ENCODE measurements around the gene OTUD7B.
A peak's percentile ranks its signal among the peaks of the same experiment; 100 is the strongest.
"Not testable (repeated sequence)": the region's sequence is repeated elsewhere in the genome, so short reads cannot be mapped to it uniquely, and the experiment has no call there.

Gene OTUD7B

DNA sequence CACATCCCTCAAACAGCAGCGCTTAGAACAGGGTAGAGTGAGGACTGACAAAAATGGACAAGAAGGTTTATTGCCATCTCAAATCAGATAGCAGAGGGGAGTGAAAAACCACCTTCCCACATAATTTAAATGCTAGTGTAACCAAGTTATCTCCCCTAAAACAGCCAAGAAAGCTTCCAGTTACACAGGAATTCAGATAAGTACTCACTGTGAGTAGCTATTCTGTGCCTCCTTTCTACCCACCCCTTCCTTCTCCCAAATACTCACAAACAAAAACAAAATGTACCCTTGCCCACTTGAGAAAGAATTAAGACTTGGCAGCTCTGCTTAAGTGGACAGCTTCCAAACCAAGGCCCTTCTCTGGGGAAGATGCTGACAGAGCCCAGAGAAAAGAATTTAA is 9.1 kb downstream of the OTUD7B start:
- DNase-seq = no peak

DNA sequence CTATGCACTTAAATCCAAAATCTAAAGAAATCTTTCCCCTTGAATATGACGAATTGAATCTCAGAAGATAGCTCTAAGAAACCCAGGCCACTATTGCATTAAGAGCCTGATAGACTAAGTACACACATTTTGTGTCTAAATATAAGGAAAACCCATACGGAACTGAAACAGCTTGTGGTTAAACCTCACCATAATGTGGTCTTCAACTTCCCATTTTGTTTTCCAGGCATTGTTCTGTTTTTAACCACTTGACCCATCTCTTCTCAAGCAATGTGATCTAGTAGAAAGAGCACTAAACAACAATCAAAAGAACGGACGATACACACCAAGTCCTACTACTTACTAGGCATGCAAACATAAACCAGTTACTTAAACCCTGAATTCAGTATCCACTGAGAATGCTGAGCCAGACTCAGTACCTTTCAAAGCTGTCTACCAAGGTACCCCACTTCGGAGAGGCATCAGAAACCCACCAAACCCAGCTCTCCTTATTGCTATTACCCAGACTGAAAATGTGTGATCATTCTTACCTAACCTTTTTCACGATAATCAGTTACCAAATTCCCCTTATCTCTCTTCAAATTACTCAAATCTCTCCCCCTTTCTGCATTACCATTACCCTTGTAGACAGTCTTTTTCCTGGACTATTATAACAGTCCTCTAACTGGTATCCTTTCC is 12.8 kb downstream of the OTUD7B start:
- no peak for DNase-seq

DNA sequence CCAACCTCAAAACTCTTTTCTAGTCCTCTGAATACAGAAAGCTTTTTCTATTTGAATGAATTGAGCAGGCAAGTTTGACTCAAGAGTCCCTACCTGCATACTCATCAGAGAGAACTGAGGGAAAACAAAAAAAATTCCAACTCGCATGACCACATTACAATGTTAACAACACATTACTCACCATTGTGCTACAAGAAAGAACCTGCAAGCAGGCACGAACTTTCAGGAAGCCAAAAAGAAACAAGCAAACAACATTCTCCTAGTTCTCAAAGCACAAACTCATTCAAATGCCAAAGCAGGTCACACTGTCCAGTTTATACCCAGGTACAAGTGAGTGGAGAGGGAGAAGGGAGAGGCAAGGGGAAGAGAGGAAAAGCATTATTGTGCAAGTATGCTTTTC is 14.6 kb downstream of the OTUD7B start:
- no peak for DNase-seq

DNA sequence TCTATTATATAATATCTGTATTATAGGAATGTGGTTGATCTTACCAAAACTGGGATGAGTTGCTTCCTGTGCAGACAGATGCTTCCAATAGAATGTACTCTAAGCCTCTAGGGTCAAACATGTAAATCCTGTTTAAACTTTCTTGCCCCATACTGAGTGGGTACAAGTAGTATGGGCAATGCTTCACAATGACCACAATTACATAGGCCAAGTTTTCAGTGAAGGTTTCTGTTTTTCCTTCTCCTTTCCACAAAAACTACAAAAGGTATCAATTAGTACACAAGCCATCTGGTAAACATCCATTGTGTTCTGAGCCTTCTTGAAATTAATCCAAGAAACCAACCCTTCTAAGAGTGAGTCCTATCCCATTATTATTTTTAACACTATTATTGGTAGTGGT is 16.8 kb downstream of the OTUD7B start:
- no peak for DNase-seq

DNA sequence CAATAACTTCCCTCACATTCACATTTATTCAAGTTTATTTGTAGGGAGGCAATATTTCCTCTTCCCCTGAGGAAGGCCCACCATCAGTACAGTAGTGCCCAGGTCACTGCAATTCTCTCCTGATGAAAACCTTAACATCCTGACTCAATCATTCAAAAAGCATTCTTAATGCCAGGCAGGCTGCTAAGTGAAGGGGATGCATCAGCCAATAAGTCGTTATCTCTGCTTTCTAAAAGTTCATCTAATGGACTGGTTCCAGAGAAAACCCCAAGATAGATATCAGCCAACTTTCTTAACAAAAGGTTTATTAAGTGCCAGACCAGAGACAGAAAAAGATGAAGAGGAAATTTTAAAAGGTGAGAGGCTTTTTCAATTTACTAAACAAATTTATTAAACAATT is 17.3 kb downstream of the OTUD7B start:
- DNase-seq = no peak

DNA sequence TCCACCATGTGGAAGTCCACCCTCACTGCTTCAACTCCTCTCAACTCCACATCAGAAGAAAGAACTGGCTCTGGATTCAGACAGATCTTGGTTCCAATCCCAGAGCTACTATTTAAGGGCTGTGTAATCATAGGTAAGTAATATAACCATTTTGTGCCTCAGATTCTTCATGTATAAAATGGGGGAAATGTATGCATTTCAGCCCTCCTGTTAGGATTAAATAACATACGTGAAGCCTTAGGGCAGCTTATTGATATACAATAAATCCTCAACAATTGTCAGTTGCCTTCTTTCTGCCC is 23.3 kb downstream of the OTUD7B start:
- no peak for DNase-seq

DNA sequence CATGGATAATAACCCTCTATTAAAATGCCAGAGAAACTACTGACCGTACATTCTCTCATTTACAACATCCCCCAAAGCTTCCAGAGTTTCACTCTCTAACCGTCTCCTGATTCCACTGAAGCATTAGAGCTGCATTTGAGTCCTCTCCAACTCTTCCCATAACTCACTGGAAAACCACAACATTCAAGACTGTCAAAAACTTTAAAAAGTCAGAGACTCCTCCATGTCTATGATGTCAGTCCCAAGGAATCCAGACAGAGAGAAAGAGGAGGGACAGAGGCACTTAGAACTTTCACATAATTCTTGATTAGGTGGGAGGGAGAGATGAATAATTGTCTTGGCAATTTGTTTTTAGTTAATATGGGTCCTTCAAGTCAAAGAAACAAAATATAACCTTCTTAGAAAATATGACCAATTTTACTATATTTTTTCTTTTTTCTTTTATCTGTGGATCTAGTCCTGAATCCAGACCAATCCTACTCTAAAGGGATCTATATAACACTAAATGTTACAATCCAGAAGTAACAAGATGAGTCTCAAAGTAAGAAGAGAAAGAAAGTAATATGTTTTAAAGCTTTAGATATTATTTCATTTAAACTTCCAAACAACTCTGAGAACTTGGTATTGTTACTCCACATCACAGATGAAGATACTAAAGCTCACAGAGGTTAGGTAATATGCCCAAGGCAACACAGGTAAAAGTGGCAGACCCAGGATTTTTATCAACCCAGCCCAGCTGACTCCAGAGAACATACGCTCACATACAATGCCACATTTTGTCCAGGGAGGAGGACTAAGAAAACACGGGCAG is 23.8 kb downstream of the OTUD7B start:
- DNase-seq = no peak

DNA sequence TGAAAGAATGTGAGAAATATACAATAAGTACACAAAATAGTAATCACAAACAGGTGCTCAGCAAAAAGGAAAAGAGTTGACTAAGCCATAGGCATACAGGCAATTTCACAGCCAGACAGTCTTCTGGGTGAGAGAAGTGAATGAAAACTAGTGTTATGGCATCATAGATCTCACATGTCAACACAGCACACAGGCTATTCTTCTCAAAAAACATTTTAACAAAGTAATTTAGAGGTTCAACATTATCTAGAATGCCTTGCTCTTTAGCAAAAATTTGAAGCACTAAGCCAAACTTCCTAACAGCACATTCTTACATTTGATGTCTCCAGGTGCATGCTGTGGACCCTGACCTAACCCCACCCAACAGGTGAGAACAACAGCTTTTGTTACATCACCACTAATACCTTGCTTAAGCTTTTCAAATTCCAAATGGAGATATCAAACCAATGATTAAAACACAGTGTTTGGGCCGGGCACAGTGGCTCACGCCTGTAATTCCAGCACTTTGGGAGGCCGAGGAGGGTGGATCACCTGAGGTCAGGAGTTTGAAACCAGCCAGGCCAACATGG is 30.5 kb downstream of the OTUD7B start:
- DNase-seq = no peak

DNA sequence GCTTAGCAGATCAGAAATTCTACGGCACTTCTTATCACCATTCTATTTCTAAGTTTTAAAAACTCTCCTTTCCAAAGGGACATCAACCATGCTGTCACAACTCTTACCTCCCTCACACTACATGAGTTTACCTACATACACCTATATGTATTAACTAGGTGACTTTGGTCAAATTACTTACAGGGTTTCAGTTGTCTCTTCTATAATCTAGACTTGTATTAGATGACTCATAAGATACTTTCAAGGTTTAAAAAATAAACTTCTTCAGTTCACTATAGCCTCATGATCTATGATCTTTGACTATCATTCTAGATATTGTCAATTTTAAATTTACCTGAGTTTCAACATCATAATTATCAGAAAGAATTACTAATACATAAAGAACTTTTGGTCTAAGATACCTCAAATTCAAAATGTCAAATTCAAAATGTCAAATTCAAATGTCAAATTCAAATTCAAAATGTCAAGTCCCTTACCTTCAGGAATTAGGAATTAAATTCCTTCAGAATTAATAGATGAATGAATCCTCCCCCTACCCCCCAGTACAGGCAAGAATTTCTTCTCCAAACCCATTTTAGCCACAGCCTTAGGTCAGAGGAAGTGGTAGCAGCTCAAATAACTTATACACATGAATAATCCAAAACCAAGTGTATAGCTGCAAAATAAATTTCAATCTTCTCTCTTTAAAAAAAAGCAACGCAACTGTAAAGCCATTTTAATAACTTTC is 31.1 kb downstream of the OTUD7B start:
- no peak for DNase-seq

DNA sequence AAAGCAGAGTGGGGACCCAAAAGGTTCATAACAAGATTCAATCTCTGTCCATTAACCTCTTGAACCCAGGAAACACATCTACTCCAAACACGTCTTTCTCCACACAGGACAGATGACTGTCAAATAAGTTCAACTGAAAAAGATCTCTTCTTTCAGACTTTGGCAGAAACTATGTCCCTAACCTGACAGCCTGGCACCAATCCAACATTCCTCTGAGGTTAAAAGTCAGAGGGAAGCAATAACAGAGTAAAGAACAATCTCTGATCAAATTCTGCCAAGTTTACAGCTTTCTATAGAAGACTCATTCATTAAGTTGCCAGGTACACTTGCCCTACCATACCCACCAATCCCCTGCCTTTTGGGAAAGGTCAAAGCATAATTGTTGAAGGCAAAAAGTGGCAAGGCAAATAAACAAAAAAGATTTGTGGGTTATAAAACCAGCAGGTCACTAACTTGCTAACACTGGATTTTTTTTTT is 31.9 kb downstream of the OTUD7B start:
- no peak for DNase-seq

DNA sequence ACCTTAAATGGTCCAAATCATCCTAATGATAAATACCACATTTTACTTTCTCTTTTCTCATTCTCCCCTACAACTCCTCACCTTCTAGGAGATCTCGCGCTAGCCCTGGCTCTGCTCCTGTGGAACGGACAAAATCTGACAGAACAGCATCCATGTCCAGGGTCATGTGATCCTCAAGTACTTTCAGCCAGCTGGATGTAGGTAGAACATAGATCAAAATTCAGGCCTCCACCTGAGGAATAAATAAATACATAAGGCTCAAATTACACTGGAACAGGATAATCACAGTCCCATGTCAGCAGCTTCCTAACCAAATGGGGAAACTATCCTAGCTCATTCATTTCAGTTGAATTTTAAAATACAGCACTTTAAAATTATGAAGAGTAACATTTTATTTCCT is 33.2 kb downstream of the OTUD7B start:
- peak; percentile 76 for DNase-seq

DNA sequence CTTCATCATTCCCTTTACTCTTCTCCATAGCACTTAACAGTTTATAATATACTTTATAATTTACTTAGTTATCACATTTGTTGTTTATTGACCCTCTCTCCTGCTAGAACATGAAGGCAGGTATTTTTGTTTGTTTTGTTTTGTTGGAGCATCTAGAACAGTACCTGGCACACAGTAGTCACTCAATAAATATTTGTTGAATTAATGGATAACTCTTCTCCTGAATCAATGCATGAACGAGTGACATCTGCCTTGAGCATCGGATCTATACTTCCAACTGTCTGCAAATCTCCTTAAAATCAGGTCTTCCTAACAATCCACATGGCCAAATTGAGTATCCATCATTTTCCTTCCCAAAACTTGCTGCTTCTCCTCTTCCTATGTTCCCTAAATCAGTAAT is 38.0 kb downstream of the OTUD7B start:
- DNase-seq = no peak

DNA sequence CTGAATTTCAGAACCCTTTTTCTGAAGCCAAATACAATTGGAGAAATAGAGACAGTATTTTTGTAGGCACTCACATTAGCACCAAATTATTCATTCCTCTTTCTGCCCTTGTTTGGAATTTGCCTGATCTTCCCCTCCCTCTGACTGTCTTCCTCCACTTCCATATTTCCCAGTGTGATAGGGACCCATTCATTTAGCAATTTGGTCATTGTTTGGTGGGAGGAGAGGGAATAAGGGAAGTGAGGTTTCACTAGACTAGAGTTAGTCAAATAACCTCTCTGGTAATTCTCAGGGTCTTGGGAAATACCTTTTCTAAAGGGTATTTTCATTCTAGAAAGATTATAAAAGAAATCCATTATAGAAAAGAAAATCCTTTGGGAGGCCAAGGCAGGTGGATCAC is 42.9 kb downstream of the OTUD7B start:
- no peak for DNase-seq

DNA sequence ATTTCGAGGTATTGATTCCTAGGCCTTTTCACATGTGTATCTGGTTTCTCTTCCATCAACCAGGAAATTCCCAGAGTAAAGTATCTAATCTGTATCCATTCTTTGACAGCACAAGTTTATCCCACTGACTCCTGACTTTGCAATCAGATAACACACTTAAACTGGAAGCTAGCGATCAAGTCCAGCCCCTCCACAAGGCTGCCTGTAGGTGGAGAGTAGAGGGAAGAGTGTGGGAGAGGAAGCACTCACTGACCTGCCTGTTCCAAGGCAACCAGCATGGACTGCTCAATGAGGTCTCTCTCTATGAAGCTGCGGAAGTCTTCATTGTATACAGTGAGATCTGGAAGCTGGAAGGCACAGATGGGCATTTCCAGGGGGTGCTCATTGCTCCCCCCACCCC is 43.5 kb downstream of the OTUD7B start:
- DNase-seq = no peak

DNA sequence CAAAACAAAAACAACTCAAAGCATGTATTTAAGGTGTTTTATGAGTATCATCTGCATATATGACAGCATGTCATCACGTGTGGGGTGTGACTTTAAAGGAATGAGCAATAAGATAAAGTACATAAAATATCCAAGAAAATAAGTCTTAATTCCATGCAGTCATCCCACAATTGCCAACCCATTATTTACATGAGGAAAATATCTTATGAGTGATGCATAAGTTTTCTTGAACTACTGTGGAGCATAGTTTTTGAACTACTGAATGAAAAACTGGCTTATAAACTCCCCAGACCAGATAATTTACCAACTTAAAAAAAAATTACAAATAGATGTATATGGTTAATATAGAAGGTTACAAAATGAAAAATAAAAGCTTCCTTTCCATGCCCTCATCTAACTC is 44.1 kb downstream of the OTUD7B start:
- DNase-seq = no peak

DNA sequence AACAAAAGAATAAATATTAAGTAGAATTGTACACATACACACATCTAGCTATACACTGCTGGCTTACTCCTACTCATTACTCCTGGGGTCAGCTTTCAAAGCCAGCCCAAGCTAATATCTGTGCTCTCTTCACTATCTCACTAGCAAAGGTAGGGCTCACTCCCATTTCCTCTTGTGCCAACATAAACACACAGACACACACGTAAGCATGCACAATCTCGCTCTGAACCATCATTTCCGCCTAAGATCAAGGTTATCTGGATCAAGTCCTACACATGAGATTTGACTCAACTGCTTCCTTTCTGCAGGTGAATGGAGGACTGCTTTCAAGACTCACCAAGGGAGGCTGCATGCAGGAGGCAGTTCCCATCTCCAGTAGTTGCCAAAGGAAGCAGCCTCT is 45.1 kb downstream of the OTUD7B start:
- DNase-seq = no peak

DNA sequence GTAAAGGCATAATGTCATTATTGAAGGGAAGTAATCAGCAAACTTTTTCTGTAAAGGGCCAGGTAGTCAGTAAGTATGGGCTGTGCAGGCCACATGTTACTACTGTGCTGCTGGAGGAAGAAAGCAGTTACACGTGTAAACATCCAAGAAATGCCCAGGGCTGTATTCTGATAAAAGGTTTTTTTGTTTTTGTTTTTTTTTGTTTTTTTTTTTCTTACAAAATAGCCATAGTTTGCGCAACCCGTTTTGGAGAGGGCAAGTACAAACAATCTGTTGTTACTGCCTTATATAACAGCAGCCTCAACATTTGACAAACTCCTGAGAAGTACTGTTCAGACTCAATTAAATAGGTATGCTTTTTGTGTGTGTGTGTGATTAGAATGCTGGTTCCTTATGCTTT is 47.2 kb downstream of the OTUD7B start:
- DNase-seq = no peak

DNA sequence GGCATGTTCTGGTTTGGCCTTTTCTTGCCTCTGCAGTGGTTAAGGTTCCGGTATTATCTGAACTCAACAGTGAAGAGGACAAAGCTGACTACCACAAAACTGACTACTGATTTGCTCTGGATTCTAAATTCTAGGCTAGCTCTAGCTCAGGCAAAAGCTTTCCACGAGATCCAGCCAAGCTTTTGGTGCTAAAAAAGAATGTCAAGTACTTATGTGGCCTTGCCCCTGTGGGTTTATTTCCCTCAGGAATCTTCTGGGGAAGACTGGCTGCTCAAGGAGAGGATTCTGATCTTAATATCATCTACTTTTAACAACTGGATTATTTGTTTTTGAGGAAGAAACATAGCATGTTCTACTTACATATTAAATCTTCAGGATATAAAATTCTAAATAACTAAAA is 47.8 kb downstream of the OTUD7B start:
- DNase-seq = no peak

DNA sequence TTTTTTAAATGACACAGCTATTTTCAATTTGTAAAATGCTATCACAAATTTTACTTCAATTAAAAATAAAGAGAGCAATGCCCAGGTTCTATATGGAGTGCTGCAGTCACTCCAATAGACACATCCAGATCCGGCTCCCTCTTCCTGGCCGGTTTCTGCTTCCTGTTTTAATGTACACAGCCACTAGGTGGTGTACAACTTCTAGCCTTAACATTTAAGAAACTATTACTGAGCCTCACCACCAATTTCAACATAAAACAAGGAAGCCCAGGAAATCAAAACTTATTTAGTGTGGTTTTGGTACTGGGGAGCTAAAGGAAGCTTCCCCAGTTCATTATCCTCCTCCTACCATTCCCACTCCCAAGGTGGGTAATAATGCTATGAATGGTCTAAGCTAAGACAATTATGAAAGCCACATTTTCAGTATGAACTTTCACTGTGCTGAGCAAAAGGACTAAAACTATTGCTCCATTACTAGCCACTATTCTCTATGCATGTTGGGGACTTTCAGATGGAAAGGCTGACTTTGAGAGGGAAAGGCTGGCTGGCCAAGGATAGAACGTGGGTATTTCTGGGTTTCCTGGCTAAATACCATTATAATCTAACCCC is 48.4 kb downstream of the OTUD7B start:
- DNase-seq = peak; percentile 24

DNA sequence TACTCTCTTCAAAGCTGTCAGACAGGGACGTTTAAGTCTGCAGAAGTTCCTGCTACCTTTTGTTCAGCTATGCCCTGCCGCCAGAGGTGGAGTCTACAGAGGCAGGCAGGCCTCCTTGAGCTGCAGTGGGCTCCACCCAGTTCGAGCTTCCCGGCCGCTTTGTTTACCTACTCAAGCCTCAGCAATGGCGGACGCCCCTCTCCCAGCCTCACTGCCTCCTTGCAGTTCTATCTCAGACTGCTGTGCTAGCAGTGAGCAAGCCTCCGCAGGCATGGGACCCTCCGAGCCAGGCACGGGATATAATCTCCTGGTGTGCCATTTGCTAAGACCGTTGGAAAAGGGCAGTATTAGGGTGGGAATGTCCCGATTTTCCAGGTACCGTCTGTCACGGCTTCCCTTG is 53.0 kb downstream of the OTUD7B start:
- not testable (repeated sequence) for DNase-seq

DNA sequence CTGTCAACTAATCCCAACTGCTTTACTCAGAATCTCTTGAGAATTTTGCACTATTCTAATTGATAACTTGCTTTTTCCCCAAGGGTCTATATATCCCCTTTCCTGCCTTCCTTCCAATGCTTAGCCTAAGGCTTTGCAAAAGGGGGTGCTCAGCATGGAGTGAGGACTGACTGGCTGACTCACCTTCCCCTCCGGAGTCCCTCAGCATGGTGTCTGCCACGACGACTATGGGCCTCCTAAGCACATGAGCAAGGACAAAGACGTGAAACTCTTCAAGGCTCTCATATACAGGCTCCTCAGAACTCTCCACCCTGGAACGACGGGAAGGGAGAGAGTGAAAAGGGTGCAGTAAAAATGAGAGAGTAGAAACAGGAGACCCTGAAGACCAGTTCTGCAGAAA is 60.6 kb downstream of the OTUD7B start:
- DNase-seq = no peak

DNA sequence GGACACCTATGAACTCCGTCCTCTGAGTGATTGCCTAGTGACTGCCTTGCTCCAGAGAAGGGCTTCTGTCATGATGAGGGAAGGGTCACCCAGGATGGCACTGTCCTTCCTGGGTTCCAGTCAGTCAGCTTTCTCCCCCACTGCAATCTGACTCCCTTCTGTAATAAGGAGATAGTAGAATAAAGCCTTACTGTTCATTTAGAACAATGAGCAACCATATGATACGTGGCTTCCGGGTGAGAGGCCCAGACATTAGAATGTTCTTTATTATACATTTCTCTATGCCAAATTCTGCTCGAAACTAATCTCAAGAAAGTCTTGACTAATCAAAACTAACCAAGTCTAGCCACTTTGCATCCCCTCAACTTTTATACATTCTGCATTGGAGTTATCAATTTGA is 65.3 kb downstream of the OTUD7B start:
- DNase-seq = no peak

DNA sequence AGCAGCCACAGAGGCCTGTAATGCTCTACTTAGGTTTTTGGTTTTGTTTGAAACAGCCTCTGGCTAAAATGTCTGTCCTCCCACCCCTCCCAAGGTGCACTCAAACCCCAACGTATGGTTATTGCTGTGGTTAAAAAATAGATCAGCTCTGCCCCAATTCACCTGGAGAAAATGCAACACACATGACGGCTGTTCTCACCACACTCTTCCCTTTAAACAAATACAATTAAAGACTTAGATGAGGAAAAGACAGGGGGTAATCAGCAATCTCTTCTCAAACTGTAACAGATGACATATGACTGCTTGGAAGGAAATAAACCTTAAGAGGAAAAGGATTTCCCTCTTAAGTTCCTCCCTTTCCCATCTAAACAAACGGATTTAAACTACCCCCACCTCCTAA is 67.6 kb downstream of the OTUD7B start:
- DNase-seq = no peak
